T-helper 1 cell treated with Interleukin-12 subunit alpha and Interleukin-12 subunit beta and Interleukin-4 antibody, amounts not matched to agents 30 μg/mL and 1 μg/mL, for 36 hours (primary cell): Measurements from ENCODE around the gene KNTC1.
A peak's percentile ranks its signal among the peaks of the same experiment; 100 is the strongest.

Experiments used
- H3K27ac Mint-ChIP-seq: one replicate; pipeline ENCODE4 v1.8.0; 2021; ENCODE audit warnings: mild to moderate bottlenecking, mixed read lengths
- H3K27me3 Mint-ChIP-seq: one replicate; pipeline ENCODE4 v1.8.0; 2021; ENCODE audit warnings: low read depth, mixed read lengths
- H3K36me3 Mint-ChIP-seq: one replicate; pipeline ENCODE4 v1.8.0; 2021; ENCODE audit warnings: low read depth, mixed read lengths
- H3K4me1 Mint-ChIP-seq: one replicate; pipeline ENCODE4 v1.8.0; 2021; ENCODE audit warnings: low read depth, mixed read lengths
- H3K4me3 Mint-ChIP-seq: one replicate; pipeline ENCODE4 v1.8.0; 2021; ENCODE audit warnings: mild to moderate bottlenecking, moderate library complexity, mixed read lengths
- H3K9me3 Mint-ChIP-seq: one replicate; pipeline ENCODE4 v1.8.0; 2021; ENCODE audit warnings: mixed read lengths

KNTC1 gene

GRCh38 chr12:122523280-122523679 is 3.8 kb upstream of the KNTC1 start:
- H3K4me1 Mint-ChIP-seq, result peaks cover 46% of the 10 kb centered on the region
- H3K27ac Mint-ChIP-seq, result peak overlapping the region; percentile 49
- H3K4me3 Mint-ChIP-seq, result peak overlapping the region; percentile 97

GRCh38 chr12:122523846-122524718 is 3.0 kb upstream of the KNTC1 start:
- Mint-ChIP-seq H3K4me1 (peaks cover 42% of the 10 kb centered on the region), H3K27ac (peak overlapping the region; percentile 62), H3K9me3 (no peaks in the 10 kb centered on the region), H3K4me3 (peak overlapping the region; percentile 97), H3K36me3 (peaks cover 47% of the 10 kb centered on the region), H3K27me3 (no peaks in the 10 kb centered on the region)

More at GRCh38 chr12:122523280-122523679, 3.8 kb upstream of the KNTC1 start:
- no peaks in the 10 kb centered on the region for H3K9me3 Mint-ChIP-seq
- peaks cover 55% of the 10 kb centered on the region for H3K36me3 Mint-ChIP-seq
- H3K27me3 Mint-ChIP-seq, result no peaks in the 10 kb centered on the region

GRCh38 chr12:122527478-122527944 is 462 bp downstream of the KNTC1 start:
- Mint-ChIP-seq H3K27me3 (no peaks in the 10 kb centered on the region), H3K9me3 (no peaks in the 10 kb centered on the region), H3K27ac (no peak overlapping the region), H3K4me1 (peaks cover 25% of the 10 kb centered on the region), H3K4me3 (no peak overlapping the region), H3K36me3 (peaks cover 30% of the 10 kb centered on the region)

- H3K4me1 Mint-ChIP-seq, result peaks cover 23% of the 10 kb centered on the region
- no peaks in the 10 kb centered on the region for H3K27me3 Mint-ChIP-seq
- no peaks in the 10 kb centered on the region for H3K9me3 Mint-ChIP-seq
- H3K36me3 Mint-ChIP-seq, result peaks cover 30% of the 10 kb centered on the region
- H3K27ac Mint-ChIP-seq, result no peak overlapping the region
- no peak overlapping the region for H3K4me3 Mint-ChIP-seq
These were observed 1.5 kb downstream of the KNTC1 start for GRCh38 chr12:122528582-122528981.

- H3K27ac Mint-ChIP-seq, result no peak overlapping the region
- no peaks in the 10 kb centered on the region for H3K27me3 Mint-ChIP-seq
- H3K4me1 Mint-ChIP-seq, result peaks cover 19% of the 10 kb centered on the region
- peaks cover 27% of the 10 kb centered on the region for H3K36me3 Mint-ChIP-seq
- H3K4me3 Mint-ChIP-seq, result no peak overlapping the region
- H3K9me3 Mint-ChIP-seq, result no peaks in the 10 kb centered on the region
These were observed 1.9 kb downstream of the KNTC1 start for GRCh38 chr12:122528992-122529391.

- no peak overlapping the region for H3K27ac Mint-ChIP-seq
- H3K36me3 Mint-ChIP-seq, result peaks cover 21% of the 10 kb centered on the region
- no peaks in the 10 kb centered on the region for H3K9me3 Mint-ChIP-seq
- no peak overlapping the region for H3K4me3 Mint-ChIP-seq
- H3K27me3 Mint-ChIP-seq, result no peaks in the 10 kb centered on the region
- H3K4me1 Mint-ChIP-seq, result peaks cover 12% of the 10 kb centered on the region
These were observed 6.8 kb downstream of the KNTC1 start for GRCh38 chr12:122533856-122534255.

- Mint-ChIP-seq H3K4me3 (no peak overlapping the region), H3K36me3 (peaks cover 17% of the 10 kb centered on the region), H3K27ac (no peak overlapping the region), H3K4me1 (peaks cover 8% of the 10 kb centered on the region), H3K9me3 (no peaks in the 10 kb centered on the region), H3K27me3 (no peaks in the 10 kb centered on the region)
These were observed 10.0 kb downstream of the KNTC1 start for GRCh38 chr12:122537021-122537420.

- Mint-ChIP-seq H3K4me3 (no peak overlapping the region), H3K36me3 (peaks cover 17% of the 10 kb centered on the region), H3K9me3 (no peaks in the 10 kb centered on the region), H3K27me3 (no peaks in the 10 kb centered on the region), H3K4me1 (peaks cover 5% of the 10 kb centered on the region), H3K27ac (no peak overlapping the region)
These were observed 11.4 kb downstream of the KNTC1 start for GRCh38 chr12:122538496-122538895.

GRCh38 chr12:122544537-122544936 is 17.5 kb downstream of the KNTC1 start:
- Mint-ChIP-seq H3K36me3 (peaks cover 17% of the 10 kb centered on the region), H3K27me3 (no peaks in the 10 kb centered on the region), H3K4me1 (peaks cover 2% of the 10 kb centered on the region), H3K4me3 (no peak overlapping the region), H3K9me3 (no peaks in the 10 kb centered on the region), H3K27ac (no peak overlapping the region)

- H3K36me3 Mint-ChIP-seq, result peaks cover 22% of the 10 kb centered on the region
- no peak overlapping the region for H3K4me3 Mint-ChIP-seq
- no peaks in the 10 kb centered on the region for H3K27me3 Mint-ChIP-seq
These were observed 18.8 kb downstream of the KNTC1 start for GRCh38 chr12:122545855-122546254.

GRCh38 chr12:122547330-122547729 is 20.3 kb downstream of the KNTC1 start:
- Mint-ChIP-seq H3K36me3 (peaks cover 22% of the 10 kb centered on the region), H3K9me3 (no peaks in the 10 kb centered on the region), H3K4me3 (no peak overlapping the region), H3K27ac (no peak overlapping the region), H3K27me3 (no peaks in the 10 kb centered on the region), H3K4me1 (no peaks in the 10 kb centered on the region)

More at GRCh38 chr12:122545855-122546254, 18.8 kb downstream of the KNTC1 start:
- Mint-ChIP-seq H3K27ac (no peak overlapping the region), H3K4me1 (peaks cover 2% of the 10 kb centered on the region), H3K9me3 (no peaks in the 10 kb centered on the region)

GRCh38 chr12:122558745-122559641 is 31.9 kb downstream of the KNTC1 start:
- no peaks in the 10 kb centered on the region for H3K4me1 Mint-ChIP-seq

GRCh38 chr12:122560138-122560537 is 33.1 kb downstream of the KNTC1 start:
- Mint-ChIP-seq H3K27me3 (no peaks in the 10 kb centered on the region), H3K4me3 (no peak overlapping the region), H3K9me3 (no peaks in the 10 kb centered on the region), H3K27ac (no peak overlapping the region), H3K4me1 (no peaks in the 10 kb centered on the region), H3K36me3 (peaks cover 19% of the 10 kb centered on the region)

More at GRCh38 chr12:122558745-122559641, 31.9 kb downstream of the KNTC1 start:
- Mint-ChIP-seq H3K27ac (no peak overlapping the region), H3K36me3 (peaks cover 21% of the 10 kb centered on the region), H3K4me3 (no peak overlapping the region), H3K9me3 (no peaks in the 10 kb centered on the region), H3K27me3 (no peaks in the 10 kb centered on the region)

GRCh38 chr12:122563361-122563760 is 36.3 kb downstream of the KNTC1 start:
- peaks cover 17% of the 10 kb centered on the region for H3K36me3 Mint-ChIP-seq
- no peak overlapping the region for H3K27ac Mint-ChIP-seq
- no peaks in the 10 kb centered on the region for H3K9me3 Mint-ChIP-seq
- H3K4me3 Mint-ChIP-seq, result no peak overlapping the region
- H3K4me1 Mint-ChIP-seq, result no peaks in the 10 kb centered on the region
- no peaks in the 10 kb centered on the region for H3K27me3 Mint-ChIP-seq
